GM12875 (cell line): Measurements from ENCODE around the gene BBX.

Experiments
- H3K4me3 ChIP-seq: one replicate; pipeline ENCODE4 v1.5.1; 2011; ENCODE audit warnings: low read depth, low read length, control low read depth
- CTCF ChIP-seq: IDR thresholded peaks from 2 replicates; pipeline ENCODE4 v1.5.1; 2011; ENCODE audit warnings: low read depth, mild to moderate bottlenecking, control low read depth, inconsistent platforms, low read length, moderate library complexity, borderline replicate concordance; ENCODE audit not compliant: insufficient read depth

Gene BBX

GRCh38 chr3:107705046-107705445, 182.3 kb downstream of the BBX start:
- no peak for TF ChIP-seq CTCF
- H3K4me3 ChIP-seq = no peak overlapping the region

GRCh38 chr3:107710851-107711250, 188.1 kb downstream of the BBX start:
- H3K4me3 ChIP-seq = no peak overlapping the region
- TF ChIP-seq CTCF = no peak

GRCh38 chr3:107716734-107717133, 194.0 kb downstream of the BBX start:
- no peak for TF ChIP-seq CTCF
- H3K4me3 ChIP-seq = no peak overlapping the region

- H3K4me3 ChIP-seq = no peak overlapping the region
- TF ChIP-seq CTCF = no peak
Observed at GRCh38 chr3:107718547-107718946, 195.8 kb downstream of the BBX start.

- H3K4me3 ChIP-seq = no peak overlapping the region
- TF ChIP-seq CTCF = no peak
Observed at GRCh38 chr3:107727102-107727501, 204.3 kb downstream of the BBX start.

GRCh38 chr3:107729686-107730085, 206.9 kb downstream of the BBX start:
- no peak for TF ChIP-seq CTCF
- H3K4me3 ChIP-seq = no peak overlapping the region

- H3K4me3 ChIP-seq = no peak overlapping the region
Observed at GRCh38 chr3:107734317-107734716, 211.6 kb downstream of the BBX start.

More at GRCh38 chr3:107734317-107734716, 211.6 kb downstream of the BBX start:
- TF ChIP-seq CTCF = no peak
